Amygdala (tissue), 56 donors: ENCODE data around the gene PDGFRB.
A peak's percentile ranks its signal among the peaks of the same experiment; 100 is the strongest.

ENCODE experiments used
- DNase-seq, 56 donors: peaks; one replicate each; lab custom pipeline; 2025; lab: John Stamatoyannopoulos, UW

The PDGFRB gene

DNA sequence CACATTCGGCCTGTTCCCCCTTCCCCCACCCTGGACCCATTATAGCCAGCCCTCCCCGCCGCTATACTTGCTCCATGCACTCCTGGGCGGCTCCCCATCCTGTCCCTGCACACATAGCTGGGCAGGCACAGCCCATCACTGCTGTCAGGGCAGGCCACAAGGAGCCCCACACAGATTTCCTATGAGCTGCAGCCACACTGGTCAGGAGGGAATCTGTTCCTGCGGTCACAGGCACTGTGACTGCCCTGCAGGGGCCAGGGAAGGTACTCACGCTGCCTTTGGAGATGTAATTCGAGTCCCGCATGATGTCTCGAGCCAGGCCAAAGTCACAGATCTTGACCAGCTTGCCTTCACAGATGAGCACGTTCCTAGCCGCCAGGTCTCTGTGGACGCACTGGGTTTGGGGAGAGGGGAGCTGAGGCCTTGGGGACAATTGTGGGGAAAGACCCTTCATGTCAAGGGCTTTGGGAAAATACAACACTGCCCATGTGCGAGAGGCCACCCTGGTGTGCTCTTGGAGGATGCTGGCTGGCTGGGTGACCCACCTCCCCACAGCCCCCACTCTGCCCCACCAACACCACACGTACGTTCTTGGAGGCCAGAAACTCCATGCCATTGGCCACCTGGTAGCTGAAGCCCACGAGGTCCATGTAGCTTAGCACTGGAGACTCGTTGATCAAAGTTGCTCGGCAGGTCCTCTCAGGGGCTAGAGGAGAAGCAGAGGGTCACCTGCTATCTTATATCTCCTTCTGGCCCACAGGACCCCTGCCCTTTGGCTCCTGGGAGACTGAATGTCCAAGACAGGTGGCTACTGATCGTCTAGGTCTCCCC lies 34.8 kb downstream of the PDGFRB start:
- DNase-seq = no peak

DNA sequence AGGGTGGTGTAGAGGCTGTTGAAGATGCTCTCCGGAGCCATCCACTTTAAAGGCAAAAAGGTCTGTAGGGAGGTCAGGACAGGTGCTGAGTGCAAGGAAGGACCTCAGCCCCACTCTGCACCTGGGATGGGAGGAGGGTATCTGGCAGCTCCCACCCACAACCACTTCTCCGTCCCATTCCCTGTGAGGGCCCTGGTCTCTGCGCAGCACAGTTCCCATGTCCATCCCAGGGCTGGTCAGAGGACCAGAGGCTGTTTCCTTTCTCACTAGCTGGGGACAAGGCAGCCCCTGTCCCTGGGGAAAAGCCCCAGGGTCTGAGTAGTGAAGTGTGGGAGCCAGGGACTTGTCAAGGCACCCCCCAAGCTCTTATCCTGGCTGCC lies 35.6 kb downstream of the PDGFRB start:
- no peak for DNase-seq

DNA sequence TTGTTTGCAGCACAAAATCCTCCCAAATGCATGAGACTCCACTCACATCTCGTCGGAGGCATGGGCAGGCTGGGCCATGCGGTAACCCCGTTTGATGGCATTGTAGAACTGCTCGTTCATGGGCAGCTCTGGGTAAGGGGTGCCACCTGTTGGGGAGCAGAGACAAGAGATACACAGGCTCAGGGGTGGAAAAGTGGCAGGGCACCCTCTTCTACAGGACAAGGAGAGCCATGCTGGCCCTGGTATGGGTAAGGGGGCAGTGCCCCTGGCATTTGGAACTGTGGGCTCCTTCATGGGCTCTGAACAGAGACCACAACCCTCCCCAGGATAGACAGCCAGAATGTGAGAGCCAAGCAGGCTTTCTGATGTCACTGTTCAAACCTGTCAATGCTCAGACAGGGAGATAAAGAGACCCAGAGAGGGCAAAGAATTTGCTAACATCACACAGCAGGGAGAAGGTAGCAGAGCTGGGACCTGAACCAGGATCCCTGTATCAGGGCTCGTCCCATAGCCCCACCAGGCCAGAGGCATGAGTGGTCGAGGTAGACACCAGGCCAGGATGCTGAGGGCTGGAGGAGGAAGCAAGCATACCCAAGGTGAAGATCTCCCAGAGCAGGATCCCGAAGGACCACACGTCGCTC lies 36.1 kb downstream of the PDGFRB start:
- DNase-seq = peak in 1 of 56 donors; percentile 18

DNA sequence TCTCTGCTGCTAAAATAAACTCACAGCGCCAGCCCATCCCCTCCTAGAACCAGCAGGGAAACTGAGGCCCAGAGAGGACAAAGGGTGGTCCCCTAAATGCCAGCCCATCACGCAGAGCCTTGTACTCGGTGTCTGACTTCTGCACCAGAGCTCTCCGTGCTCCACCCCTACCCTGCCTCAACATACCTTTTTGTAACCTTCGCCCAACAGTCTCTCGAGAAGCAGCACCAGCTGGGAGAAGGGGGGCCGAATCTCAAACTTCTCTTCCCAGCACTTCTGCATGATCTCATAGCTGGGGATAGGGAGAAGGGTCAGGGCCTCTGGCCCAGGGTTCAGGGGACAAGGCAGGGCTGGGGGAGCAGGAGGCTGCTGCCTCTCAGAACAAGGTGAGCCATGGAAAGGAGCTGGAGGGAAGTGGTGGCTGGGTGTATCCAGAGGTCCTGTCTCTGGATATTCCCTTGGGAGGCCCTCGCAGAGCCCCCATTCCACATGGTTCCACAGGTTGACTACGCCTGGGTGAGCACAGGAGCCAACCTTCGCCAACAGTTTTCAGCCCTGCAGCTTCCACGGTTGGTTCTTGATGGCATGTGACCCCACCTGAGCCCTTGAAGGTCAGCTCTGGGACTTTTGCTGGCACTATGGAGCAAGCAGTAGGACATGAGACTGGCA lies 37.0 kb downstream of the PDGFRB start:
- DNase-seq = no peak

DNA sequence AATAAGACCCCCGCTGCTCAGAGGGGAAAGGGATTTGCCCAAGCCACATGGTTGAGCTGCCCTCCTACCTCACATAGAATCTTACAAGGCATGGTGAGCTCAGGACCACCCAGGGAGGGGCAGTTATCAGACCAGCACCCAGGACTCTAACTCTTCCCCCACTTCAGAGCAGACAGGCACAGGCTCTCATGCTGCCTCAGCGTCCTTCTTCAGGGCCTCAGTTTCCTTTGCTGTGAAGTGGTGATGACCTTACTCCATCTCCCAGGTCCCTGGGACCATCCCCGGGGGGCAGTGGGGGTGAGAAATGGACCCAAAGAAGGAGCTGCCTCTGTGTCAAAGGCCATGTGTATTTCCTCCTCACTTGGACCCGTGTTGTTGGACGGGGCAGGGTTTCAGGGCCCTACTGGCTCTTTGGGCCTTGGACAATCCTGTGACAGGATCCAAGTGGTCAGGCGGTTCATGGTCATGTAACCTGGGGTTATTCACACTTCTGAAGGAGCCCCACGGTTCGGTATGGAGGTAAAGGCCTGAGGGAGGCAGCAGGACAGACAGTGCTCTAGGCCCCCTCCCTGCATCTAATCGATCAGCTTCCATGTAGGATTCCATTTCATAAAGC lies 37.6 kb downstream of the PDGFRB start:
- no peak for DNase-seq

DNA sequence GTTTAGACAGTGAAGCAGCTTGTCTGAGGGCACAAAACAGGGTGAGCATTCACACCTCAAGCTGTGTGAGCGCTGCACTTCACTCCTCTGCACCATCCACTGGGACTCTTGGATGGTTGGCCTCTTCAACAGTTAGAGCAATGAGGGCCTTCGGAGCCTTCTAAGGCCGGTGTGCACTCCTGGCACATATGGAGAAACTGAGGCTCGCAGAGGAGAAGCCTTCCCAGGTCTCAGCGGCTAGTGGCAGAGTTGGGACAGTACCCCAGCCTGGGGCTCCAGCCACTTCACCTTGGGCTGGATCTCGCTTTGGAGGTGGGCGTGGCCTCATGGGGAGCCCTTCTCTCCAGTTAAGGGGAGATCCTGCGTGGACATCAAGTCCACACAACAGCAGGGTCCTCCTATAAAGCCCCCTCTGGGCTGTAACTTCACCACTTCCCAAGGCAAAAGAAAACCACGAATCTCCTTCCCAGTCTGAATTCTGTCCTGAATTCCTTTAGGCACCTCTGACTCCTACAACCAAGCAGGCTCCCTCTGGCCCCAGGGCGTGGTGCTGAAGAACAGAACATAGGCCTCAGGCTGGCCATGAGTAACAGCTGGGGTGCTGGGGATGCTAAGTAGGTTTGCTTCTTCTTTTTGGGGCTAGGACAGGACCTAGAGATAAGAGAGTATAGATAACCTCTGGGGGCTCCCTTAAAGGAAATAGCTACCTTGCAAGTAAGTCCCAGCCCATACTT lies 38.8 kb downstream of the PDGFRB start:
- DNase-seq = no peak

DNA sequence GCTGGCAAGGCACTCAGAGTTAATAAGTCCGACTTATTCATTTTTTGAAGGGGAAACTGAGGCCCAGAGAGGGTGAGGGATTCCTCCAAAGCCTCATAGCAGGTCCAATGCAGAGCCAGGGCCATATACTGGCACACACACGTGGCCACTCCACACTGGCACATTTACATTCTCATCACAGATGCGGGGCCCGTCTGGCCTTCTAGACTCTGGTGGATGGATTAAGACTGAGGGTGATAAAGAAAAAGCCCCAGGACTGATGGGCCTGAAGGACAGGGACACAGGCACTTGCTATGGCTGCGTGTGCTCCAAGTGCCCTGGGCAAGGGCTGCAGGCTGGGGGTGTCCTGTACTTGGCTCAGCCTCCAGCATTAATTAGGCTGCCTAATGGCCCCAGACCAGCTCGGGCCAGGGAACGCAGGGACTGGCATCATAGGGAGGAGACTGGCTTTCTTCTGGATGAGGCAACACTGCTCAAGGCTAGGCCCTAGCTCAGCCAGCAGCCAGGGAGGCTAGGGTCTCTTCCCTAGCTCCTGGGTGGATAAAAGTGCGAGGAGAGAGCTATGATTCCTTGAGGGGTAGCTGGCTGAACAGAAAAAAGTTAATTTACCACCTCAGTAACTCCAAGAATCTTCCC lies 40.8 kb downstream of the PDGFRB start:
- DNase-seq = peak in 14 of 56 donors; percentile 14 to 77 (median 41)

DNA sequence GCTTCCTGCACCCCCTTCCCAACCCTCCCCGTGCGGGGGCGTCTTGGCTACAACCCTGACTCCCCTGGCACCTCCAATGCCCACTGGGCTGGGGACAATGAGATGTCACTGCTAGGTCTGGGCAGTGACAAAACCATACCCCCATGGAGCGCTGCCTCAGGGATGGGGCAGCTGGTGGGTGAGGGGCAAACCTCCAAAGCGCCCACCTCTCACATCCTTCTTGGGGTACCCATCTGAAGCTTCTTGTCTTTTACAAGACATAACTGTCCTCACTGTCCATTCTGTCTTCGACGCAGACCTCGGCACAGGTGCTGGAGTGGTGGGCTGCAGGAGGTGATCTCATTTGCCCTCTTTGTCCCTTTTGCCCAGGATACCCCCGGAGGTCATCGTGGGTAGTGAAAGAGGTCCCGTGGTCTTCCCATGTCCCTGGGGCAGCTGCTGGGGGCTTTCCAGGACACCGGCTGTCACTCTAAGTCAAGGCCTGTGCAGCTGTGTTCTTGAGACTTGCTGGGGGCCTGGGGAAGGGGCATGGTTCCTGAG lies 41.5 kb downstream of the PDGFRB start:
- DNase-seq = no peak

DNA sequence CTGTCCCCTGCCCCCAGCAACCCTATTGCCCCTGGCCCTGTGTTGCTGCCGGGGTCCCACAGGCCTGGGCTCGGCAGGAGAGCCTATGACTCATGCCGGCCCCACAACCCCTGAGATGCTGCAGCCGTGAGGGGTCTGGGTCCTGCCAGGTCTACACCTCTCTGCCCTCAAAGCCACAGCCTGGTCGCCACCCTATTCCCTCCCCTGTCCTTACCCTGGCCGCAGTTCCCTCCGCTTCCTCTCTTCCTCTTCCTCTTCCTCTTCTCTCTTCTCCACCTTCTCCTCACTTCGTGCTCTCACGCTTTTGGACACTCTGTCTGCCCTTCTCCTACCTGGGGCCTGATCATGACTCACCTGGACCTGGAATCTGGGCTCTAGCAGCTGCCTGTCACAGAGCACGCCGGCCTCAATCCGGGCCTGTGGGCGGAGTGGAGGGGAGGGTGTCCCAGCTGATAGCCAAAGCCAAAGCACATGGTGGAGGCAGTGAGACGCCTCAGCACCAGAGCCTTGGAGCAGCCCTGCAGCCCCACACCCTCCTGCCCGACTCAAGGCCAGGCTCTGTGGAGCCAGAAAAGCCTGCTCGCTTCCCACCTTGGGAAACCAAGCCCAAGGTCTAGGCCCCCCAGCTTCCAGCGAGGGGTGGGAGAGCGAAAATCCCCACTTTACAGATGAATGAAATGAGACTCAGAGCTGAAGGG lies 42.4 kb downstream of the PDGFRB start:
- DNase-seq = no peak

DNA sequence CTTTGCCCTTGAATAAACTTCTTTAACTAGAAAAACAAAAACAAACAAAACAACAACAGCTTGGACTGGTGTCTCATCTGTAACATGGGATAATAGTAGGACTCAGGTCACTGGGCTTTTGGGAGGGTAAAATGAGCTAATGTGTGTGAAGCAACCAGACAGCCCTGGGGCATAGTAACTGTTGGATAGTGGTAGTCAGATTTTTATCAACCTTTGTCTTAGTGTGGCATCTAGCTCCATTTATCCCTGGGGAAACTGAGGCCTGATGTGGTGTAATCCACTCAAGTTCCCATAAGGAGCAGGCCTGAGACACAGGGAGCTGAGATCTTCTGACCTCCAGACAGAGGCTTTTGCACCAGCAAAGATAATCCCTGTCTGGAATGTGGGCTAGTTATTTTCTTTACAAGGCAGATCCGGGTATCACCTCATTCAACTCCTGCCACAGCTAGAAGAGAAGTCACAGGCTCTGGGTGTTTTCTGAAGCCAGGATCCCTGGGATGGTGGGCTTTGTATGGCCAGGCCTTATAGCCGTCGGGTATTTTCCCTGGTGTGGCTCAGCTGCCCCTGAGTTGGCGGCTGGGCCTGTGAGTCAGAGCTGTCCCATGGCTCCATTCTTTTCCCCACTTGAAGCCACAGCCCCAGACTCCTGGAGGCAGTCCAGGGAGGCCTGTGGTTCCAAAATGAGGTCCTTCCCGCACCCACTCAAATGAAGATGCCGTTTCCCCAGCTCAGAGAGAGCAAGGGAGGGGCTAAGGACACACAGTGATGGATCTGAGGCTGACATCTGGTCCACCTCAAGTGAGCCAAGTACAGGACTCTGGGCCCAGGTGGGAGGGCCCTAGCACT lies 43.2 kb downstream of the PDGFRB start:
- no peak for DNase-seq

DNA sequence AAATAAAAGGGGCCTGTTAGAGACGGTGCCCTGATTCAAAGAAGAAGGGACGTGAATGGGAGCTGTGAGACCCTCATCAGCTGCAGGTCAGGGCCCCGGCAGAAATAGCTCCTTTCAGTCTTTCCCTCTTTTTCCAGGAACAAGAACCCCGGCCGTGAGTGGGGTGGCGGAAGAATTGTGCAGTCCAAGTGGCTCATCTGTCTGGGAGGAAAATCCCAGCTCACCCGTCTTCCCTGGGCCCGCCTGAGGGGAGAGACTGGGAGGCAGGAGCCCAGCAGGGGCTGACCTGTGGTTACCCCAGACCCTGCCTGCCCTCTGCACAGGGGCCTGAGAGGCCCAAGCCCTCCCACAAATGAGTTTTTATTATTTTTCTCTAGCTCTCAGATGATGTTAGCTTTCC lies 44.5 kb downstream of the PDGFRB start:
- no peak for DNase-seq

DNA sequence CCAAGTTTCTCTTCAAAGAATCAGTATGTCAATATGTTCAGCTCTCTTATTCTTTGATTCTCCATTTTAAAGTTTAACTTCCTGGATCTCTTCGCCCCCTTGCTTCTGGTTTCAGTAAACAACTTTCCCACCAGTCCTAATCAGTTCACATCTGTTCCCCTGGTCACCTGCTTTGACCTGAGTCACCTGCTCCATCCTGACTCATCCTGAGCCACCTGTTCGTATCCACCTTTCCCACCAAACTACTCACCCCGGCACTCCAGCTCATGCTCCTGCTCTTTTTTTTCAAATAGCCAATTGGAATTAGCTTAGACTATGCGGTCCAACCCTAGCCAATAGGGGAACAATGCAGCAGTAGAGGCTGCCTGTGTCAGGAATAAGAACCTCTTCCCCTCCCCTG lies 45.7 kb downstream of the PDGFRB start:
- DNase-seq = no peak

DNA sequence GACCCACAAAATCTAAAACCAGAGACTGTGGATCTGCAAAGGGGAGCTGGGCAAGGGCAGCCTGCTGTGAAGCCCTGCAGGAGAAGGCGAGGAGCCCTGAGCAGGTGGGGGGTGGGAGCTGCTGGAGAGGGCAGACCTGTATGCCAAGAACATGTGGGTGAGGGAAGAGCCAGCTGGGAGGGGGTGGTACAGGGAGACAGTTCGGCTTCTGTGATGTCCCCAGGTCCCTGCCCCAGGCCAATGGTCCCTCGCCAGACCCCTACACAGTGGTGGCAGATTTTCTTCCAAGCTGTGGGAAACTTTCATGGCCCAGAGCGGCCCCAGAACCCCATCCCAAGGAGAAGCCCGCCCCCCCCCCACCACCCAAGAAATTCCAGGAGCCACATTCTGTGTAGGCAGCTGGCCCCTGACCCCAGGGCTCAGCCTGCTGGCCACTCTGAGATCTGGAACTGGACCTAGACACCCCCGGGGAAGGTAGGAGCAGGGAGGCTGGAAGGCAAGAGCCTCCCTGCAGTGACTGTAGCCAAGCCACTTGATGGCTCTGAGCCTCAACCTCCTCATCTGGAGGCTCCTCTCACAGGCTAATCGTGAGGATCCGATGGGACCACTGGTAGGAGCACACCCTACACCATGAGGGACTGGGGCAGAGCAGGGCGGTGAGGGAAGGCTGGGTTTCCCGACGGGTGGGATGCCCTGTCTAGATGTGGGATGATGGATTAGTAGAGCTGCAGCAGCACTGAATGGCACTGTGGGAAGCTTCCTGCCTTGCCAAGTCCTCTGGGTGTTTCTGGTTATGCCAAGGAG lies 46.7 kb downstream of the PDGFRB start:
- no peak for DNase-seq

DNA sequence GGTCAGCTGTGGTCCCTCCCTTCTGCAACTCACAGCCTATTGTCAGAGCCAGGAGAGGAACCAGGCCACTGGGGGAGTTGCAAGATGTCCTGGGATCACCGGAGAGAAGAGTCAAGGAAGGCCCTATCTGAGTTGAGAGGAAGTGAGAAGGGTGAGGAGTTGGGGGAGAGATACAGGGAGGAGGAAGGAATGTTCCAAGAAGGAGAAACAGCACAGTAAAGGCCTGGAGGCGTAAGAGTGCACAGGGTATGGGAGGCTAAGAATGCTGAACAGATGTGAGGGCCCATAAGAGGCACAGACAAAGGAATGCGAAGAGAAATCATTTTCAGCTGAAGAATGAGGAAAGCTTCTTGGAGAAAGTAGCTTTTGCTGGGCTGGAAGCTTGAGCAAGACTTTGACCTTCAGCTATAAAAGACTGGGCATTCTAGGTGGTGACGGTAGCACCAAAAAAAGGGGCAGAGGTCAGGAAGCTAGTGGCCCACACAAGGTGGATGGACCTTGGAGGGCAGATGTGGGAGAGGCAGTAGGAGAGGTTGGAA lies 47.7 kb downstream of the PDGFRB start:
- DNase-seq = no peak

DNA sequence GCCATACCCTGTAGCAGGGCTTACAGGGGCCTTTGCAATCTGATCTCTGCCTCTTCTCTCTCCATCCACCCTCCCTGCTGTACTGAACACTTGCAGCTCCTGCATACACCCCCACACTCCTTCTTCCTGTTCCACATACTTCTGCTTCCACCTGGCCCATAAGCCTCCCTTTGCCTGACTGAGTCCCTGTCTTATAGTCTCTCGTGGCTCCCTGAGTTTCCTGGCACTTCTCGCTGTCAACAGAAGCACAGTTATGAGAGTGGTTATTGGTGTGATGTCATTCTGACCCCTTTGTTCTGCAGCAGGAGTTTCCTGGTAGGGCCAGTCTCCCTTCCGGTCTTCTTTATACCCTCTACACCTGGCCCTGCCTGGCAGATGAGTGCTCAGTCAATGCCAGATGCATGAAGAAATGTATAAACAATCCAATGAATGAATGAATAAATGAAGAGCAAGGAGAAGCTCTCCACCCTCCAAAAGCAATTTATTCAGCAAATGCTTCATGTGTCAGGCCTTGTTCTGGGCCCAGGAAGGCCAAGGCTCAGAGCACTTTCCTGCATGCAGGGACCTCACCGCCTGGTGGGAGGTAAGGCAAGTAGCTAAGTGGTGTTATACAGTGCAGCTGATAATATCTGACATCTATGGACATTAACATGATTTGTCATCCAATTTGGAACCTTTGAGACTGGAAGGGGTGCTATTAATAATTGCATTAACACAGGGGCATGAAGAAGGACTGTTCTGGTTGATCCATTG lies 48.8 kb downstream of the PDGFRB start:
- no peak for DNase-seq

DNA sequence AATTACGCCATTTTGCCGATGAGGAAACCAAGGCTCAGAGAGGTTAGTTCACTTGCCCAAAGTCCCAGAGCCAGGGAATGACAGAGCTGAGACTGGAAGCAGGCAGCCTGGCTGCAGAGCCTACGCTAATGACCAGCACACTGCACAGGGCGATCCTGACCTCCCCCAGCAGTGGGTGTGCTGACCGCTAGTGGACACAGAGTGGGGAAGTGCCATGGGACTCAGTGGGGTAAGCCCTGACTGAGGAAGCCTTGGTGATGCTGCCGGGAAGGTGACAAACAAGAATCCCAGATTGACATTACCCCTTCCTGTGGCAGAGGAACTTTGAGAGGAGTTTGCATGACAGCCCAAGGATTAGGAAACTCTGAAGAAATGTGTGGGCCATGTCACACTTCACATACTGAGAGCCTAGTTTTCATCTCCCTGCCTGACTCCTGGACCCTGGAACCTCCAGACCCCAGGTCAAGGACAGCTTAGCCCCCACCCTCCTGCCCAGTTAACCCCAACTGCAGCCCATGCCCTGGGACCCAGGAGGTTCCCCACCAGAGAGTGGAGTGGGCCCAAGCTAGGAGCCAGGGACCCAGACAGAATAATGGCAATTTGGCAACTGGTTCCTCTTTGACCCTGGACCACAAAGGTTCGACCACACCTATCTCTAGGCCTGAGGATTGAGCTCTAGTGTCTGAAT lies 49.6 kb downstream of the PDGFRB start:
- no peak for DNase-seq
